ENCODE measurements around the gene AADACL4. TPM values are rescaled to one million over a fixed set of nuclear protein-coding genes. Genes with fewer than 3 reads are reported as not detected.
"Not testable (repeated sequence)": the region's sequence is repeated elsewhere in the genome, so short reads cannot be mapped to it uniquely, and the experiment has no call there.

The AADACL4 gene
- total RNA-seq, 1 donor from 2014 or later: 0.24 TPM

DNA sequence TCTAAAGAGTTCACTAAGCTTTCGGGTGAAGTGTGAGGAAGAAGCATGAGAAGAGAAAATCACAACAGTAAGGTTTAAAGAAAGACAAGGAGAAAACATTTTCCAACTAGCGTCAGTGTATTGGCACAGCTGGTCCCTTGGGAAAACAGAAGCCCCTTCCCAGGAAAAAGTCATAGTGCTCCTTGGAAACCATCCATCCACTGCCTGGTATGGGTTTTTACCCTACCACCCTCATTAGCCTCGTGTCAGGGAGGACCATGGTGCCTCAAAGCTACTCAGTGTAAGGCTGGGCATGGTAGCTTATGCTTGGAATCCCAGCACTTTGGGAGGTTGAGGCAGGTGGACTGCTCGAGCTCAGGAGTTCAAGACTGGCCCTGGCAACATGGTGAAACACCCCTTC is 12.7 kb downstream of the AADACL4 start:
- H3K36me3 Mint-ChIP-seq (ENCODE audit: insufficient read depth): peaks cover 9% of the 10 kb centered on the region
- H3K4me1 Mint-ChIP-seq (ENCODE audit: low read depth): peaks cover 34% of the 10 kb centered on the region
- TF ChIP-seq, protein P1, sequence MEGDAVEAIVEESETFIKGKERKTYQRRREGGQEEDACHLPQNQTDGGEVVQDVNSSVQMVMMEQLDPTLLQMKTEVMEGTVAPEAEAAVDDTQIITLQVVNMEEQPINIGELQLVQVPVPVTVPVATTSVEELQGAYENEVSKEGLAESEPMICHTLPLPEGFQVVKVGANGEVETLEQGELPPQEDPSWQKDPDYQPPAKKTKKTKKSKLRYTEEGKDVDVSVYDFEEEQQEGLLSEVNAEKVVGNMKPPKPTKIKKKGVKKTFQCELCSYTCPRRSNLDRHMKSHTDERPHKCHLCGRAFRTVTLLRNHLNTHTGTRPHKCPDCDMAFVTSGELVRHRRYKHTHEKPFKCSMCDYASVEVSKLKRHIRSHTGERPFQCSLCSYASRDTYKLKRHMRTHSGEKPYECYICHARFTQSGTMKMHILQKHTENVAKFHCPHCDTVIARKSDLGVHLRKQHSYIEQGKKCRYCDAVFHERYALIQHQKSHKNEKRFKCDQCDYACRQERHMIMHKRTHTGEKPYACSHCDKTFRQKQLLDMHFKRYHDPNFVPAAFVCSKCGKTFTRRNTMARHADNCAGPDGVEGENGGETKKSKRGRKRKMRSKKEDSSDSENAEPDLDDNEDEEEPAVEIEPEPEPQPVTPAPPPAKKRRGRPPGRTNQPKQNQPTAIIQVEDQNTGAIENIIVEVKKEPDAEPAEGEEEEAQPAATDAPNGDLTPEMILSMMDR (IDR thresholded peaks at IDR 0.05; ENCODE audit: unreplicated experiment): no peak
- H3K27me3 Mint-ChIP-seq: no peaks in the 10 kb centered on the region
- H3K4me3 Mint-ChIP-seq (ENCODE audit: low read depth): no peak overlapping the region
- peak overlapping the region; percentile 71 for H3K27ac Mint-ChIP-seq
- DNase-seq (ENCODE audit: low spot score, unreplicated experiment): no peak
- H3K9me3 Mint-ChIP-seq (ENCODE audit: low read depth): peaks cover 11% of the 10 kb centered on the region

- H3K4me3 Mint-ChIP-seq (ENCODE audit: low read depth): no peak overlapping the region
- H3K4me1 Mint-ChIP-seq (ENCODE audit: low read depth): peaks cover 33% of the 10 kb centered on the region
- no peaks in the 10 kb centered on the region for H3K27me3 Mint-ChIP-seq
- no peak for DNase-seq (ENCODE audit: low spot score, unreplicated experiment)
- peaks cover 14% of the 10 kb centered on the region for H3K9me3 Mint-ChIP-seq (ENCODE audit: low read depth)
- TF ChIP-seq, protein P1 (IDR thresholded peaks at IDR 0.05; ENCODE audit: unreplicated experiment): no peak
- peak overlapping the region; percentile 80 for H3K27ac Mint-ChIP-seq
- peaks cover 9% of the 10 kb centered on the region for H3K36me3 Mint-ChIP-seq (ENCODE audit: insufficient read depth)
Observed at GRCh38 chr1:12657060-12657884, 13.4 kb downstream of the AADACL4 start.

DNA sequence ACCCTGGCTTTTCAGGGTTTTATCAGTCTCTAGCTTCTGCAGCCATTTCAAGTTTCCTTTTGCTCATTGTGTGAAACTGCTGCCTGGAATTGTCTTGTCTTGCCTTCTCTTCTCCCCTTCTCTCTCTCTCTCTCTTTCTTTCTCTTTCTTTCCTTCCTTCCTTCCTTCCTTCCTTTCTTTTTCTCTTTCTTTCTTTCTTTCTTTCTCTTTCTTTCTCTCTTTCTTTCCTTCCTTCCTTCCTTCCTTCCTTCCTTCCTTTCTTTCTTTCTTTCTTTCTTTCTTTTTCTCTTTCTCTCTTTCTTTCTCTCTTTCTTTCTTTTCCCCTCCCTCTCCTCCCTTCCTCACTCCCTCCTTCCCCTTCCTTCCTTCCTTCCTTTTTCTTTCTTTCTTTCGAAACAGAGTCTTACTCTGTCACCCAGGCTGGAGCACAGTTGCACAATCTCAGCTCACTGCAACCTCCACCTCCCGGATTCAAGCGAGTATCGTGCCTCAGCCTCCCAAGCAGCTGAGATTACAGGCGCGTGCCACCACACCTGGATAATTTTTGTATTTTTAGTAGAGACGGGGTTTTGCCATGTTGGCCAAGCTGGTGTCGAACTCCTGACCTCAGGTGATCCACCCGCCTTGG is 14.1 kb downstream of the AADACL4 start:
- not testable (repeated sequence) for H3K36me3 Mint-ChIP-seq (ENCODE audit: insufficient read depth); H3K4me3 Mint-ChIP-seq (ENCODE audit: low read depth); H3K27me3 Mint-ChIP-seq; DNase-seq (ENCODE audit: low spot score, unreplicated experiment)
- peaks cover 14% of the 10 kb centered on the region for H3K9me3 Mint-ChIP-seq (ENCODE audit: low read depth)
- peaks cover 30% of the 10 kb centered on the region for H3K4me1 Mint-ChIP-seq (ENCODE audit: low read depth)
- H3K27ac Mint-ChIP-seq: peak overlapping the region; percentile 64

DNA sequence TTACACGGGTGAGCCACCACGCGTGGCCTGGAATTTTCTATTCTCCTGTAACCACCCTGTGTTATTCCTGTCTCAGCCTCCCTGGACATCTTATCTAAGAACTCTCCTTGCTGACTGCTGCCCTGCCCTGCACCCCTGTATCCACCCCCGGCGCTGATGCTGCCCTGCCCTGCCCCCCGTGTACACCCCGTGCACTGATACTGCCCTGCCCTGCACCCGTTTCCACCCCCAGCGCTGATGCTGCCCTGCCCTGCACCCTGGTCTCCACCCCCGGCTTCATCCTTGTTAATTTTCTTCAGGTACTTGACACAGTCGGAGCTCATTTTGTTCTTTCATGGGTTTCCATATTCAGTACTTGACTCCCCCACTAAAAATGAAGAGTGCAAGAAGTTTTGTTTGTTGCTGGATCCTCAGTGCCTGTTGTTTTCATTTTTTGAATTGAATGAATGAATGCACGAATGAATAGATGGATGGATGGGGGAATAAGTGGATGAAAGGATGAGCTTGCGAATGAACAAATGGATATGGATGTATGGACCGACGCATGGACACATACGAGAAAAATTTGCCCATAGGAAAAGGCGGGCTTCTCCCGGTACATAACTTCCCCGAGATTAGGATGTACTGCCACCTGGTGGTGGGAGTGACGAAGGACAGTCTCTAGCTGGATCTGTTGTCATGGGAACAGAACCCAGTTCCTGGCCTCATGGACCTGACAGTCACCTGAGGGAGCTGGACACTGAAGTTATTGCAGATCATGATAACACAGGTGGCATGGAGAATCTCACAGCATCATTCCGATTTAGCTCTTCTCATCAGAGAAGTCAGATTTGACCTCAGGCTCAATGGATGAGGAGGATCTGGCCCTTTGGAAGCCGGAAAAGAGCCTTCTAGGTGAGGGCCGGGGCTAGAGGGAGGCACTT is 14.9 kb downstream of the AADACL4 start:
- peak; percentile 65 for DNase-seq (ENCODE audit: low spot score, unreplicated experiment)
- Mint-ChIP-seq H3K36me3 (ENCODE audit: insufficient read depth) (peaks cover 6% of the 10 kb centered on the region), H3K4me3 (ENCODE audit: low read depth) (no peak overlapping the region), H3K4me1 (ENCODE audit: low read depth) (peaks cover 26% of the 10 kb centered on the region), H3K27me3 (no peaks in the 10 kb centered on the region), H3K9me3 (ENCODE audit: low read depth) (peaks cover 14% of the 10 kb centered on the region), H3K27ac (peak overlapping the region; percentile 64)
- TF ChIP-seq, protein P1 (IDR thresholded peaks at IDR 0.05; ENCODE audit: unreplicated experiment): peak; percentile 91

DNA sequence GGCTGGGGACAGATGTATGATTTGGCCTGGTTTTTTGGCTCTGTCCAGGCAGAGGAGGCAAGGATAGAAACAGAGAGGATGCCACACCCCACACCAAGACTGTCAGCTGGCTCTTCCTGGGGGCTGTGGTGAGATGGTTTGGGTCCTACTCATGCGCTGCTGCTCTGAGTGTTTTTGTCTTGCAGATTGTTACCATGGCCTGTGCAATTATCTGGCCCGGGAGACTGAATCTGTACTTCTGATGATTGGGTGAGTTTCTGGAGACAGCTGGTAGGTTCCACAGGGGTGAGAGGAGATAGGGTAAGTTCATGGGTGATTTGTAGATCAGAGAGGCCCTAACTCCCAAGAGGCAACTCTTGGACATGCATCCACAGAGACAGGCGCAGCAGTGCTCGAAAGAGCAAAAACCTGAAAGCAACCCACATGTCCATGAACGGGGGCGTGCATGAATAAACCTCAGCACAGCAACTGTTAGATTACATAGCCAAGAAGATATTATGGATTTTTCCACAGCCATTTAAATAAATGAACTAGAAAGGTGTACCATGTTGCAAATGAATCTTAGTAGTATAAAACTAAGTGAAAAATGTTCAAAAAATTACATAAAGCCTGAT is 17.8 kb downstream of the AADACL4 start:
- Mint-ChIP-seq H3K9me3 (ENCODE audit: low read depth) (peaks cover 14% of the 10 kb centered on the region), H3K36me3 (ENCODE audit: insufficient read depth) (peaks cover 3% of the 10 kb centered on the region), H3K27ac (no peak overlapping the region), H3K4me1 (ENCODE audit: low read depth) (peaks cover 4% of the 10 kb centered on the region), H3K4me3 (ENCODE audit: low read depth) (no peak overlapping the region), H3K27me3 (no peaks in the 10 kb centered on the region)
- DNase-seq (ENCODE audit: low spot score, unreplicated experiment): no peak
- TF ChIP-seq, protein P1 (IDR thresholded peaks at IDR 0.05; ENCODE audit: unreplicated experiment): no peak

Data from progenitor cell of endocrine pancreas (in vitro differentiated cells).